Transverse colon (tissue), 4 donors: ENCODE results near the gene CKAP5.

Experiments used
- EP300 ChIP-seq: sonication (generic); formaldehyde crosslinking; IDR thresholded peaks from one replicate; pipeline ENCODE4 v1.6.1; 2017; ENCODE audit warnings: antibody characterized with exemption, low read depth
- POLR2A ChIP-seq: fragments of 450-650 bp; IDR thresholded peaks from one replicate; pipeline ENCODE4 v1.6.1; 2016; ENCODE audit warnings: antibody characterized with exemption, mild to moderate bottlenecking, moderate library complexity
- POLR2AphosphoS5 ChIP-seq, 3 donors: sonication (generic); formaldehyde crosslinking; IDR thresholded peaks; one replicate each; pipeline ENCODE4 v1.6.1; 2016; ENCODE audit warnings: antibody characterized with exemption in 3 of 3
- TF ChIP-seq, protein P1 (sequence below), 5 experiments: fragments of 200-600 bp in 3 of 5; fragments of 450-650 bp in 2 of 5; sonication (generic) in 3 of 5; IDR thresholded peaks; 1 replicate in 2 of 5; 2 replicates in 3 of 5; pipeline ENCODE4 v1.5.1; 2016 to 2017; ENCODE audit warnings: antibody characterized with exemption in 5 of 5, inconsistent platforms in 3 of 5, mild to moderate bottlenecking in 2 of 5, moderate library complexity in 1 of 5

DNA sequence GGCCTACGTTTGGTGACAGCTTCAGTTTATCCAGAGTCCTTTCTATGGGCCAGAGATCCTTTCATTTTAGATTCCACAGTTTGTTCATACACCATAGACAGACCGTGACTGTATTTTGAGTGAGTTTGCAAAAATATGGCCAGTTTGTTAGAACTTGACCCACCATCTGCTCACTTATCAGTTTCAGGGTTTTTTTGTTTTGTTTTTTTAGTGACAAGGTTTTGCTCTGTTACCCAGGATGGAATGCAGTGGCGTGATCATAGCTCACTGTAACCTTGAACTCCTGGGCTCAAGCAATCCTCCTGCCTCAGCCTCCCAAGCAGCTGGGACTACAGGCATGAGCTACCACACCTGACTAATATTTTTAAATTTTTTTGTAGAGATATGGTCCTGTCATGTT is 9.1 kb upstream of the CKAP5 start:
- TF ChIP-seq, protein P1, sequence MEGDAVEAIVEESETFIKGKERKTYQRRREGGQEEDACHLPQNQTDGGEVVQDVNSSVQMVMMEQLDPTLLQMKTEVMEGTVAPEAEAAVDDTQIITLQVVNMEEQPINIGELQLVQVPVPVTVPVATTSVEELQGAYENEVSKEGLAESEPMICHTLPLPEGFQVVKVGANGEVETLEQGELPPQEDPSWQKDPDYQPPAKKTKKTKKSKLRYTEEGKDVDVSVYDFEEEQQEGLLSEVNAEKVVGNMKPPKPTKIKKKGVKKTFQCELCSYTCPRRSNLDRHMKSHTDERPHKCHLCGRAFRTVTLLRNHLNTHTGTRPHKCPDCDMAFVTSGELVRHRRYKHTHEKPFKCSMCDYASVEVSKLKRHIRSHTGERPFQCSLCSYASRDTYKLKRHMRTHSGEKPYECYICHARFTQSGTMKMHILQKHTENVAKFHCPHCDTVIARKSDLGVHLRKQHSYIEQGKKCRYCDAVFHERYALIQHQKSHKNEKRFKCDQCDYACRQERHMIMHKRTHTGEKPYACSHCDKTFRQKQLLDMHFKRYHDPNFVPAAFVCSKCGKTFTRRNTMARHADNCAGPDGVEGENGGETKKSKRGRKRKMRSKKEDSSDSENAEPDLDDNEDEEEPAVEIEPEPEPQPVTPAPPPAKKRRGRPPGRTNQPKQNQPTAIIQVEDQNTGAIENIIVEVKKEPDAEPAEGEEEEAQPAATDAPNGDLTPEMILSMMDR (IDR thresholded peaks at IDR 0.05) = no peak
- TF ChIP-seq POLR2AphosphoS5 (IDR thresholded peaks at IDR 0.05) (no peak), POLR2A (no peak), EP300 (no peak)
